H1 (cell line): Measurements from ENCODE around the gene GLCE.

Experiments used
- BRCA1 ChIP-seq: IDR thresholded peaks from 2 replicates; pipeline ENCODE4 v1.6.1; 2012; ENCODE audit warnings: low read depth, low read length, improper control_type of control experiment
- EZH2 ChIP-seq: fragments of 200-600 bp; sonication (generic); IDR thresholded peaks from 2 replicates; pipeline ENCODE4 v1.7.1; 2012; ENCODE audit warnings: low read depth, mild to moderate bottlenecking, moderate library complexity, low read length, inconsistent platforms; ENCODE audit not compliant: severe bottlenecking
- NRF1 ChIP-seq: IDR thresholded peaks from 2 replicates; pipeline ENCODE4 v1.6.1; 2011; ENCODE audit warnings: mild to moderate bottlenecking, low read depth, low read length, improper control_type of control experiment
- TF ChIP-seq, protein P1 (sequence below), 3 experiments: IDR thresholded peaks; 1 replicate in 2 of 3; 2 replicates in 1 of 3; pipeline versions ENCODE4 v1.5.1 to v1.6.1; 2011; ENCODE audit warnings: low read length in 3 of 3, mild to moderate bottlenecking in 3 of 3, inconsistent platforms in 2 of 3, low read depth in 1 of 3, moderate library complexity in 1 of 3; ENCODE audit not compliant: insufficient read depth in 1 of 3; ENCODE audit errors: control extremely low read depth in 1 of 3
- TF ChIP-seq, protein P2 (sequence below): IDR thresholded peaks from 2 replicates; pipeline ENCODE4 v1.6.1; 2011; ENCODE audit warnings: low read depth, mild to moderate bottlenecking, low read length; ENCODE audit not compliant: insufficient read depth
- TF ChIP-seq, protein P3 (sequence below): IDR thresholded peaks from 2 replicates; pipeline ENCODE4 v1.6.1; 2012; ENCODE audit warnings: inconsistent platforms

DNA sequence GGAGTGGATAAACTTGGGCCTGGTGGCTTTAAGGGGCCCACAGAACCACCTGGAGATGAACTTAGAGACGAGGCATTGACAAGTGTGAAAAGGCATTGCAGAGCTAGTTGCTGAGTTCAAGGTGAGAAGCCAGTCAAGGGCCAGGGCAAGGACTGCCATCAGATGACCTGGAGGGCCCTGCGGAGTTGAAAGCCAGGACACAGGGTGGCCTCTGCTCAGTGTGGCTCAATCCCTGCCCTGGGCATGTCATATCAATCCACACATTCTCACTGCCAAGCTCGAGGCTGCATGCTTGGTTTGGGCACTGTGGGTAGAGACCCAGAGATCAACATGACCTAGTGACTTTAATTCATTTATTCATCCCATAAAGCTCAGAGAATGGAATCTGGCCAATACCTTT lies 147.5 kb downstream of the GLCE start:
- TF ChIP-seq EZH2 = no peak
- no peak for TF ChIP-seq NRF1
- TF ChIP-seq, protein P1, sequence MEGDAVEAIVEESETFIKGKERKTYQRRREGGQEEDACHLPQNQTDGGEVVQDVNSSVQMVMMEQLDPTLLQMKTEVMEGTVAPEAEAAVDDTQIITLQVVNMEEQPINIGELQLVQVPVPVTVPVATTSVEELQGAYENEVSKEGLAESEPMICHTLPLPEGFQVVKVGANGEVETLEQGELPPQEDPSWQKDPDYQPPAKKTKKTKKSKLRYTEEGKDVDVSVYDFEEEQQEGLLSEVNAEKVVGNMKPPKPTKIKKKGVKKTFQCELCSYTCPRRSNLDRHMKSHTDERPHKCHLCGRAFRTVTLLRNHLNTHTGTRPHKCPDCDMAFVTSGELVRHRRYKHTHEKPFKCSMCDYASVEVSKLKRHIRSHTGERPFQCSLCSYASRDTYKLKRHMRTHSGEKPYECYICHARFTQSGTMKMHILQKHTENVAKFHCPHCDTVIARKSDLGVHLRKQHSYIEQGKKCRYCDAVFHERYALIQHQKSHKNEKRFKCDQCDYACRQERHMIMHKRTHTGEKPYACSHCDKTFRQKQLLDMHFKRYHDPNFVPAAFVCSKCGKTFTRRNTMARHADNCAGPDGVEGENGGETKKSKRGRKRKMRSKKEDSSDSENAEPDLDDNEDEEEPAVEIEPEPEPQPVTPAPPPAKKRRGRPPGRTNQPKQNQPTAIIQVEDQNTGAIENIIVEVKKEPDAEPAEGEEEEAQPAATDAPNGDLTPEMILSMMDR (IDR thresholded peaks at IDR 0.05; ENCODE audit: control extremely low read depth in 1 of 3, insufficient read depth in 1 of 3, low read depth in 1 of 3, low read length in 3 of 3) = no peak
- TF ChIP-seq, protein P2, sequence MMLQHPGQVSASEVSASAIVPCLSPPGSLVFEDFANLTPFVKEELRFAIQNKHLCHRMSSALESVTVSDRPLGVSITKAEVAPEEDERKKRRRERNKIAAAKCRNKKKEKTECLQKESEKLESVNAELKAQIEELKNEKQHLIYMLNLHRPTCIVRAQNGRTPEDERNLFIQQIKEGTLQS = no peak
- TF ChIP-seq, protein P3, sequence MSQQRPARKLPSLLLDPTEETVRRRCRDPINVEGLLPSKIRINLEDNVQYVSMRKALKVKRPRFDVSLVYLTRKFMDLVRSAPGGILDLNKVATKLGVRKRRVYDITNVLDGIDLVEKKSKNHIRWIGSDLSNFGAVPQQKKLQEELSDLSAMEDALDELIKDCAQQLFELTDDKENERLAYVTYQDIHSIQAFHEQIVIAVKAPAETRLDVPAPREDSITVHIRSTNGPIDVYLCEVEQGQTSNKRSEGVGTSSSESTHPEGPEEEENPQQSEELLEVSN = no peak
- TF ChIP-seq BRCA1 = no peak
